NCI-H2227 (cell line): ENCODE results near the gene OLFM1.

Source experiments
- DNase-seq: peaks from one replicate; lab custom pipeline; 2025; ENCODE audit not compliant: unreplicated experiment; lab: John Stamatoyannopoulos, UW

The OLFM1 gene

GRCh38 chr9:135167849-135168655 is 80.6 kb downstream of the OLFM1 start:
- DNase-seq, result no peak

- no peak for DNase-seq
These were observed 82.3 kb downstream of the OLFM1 start for GRCh38 chr9:135169709-135170226.

DNA sequence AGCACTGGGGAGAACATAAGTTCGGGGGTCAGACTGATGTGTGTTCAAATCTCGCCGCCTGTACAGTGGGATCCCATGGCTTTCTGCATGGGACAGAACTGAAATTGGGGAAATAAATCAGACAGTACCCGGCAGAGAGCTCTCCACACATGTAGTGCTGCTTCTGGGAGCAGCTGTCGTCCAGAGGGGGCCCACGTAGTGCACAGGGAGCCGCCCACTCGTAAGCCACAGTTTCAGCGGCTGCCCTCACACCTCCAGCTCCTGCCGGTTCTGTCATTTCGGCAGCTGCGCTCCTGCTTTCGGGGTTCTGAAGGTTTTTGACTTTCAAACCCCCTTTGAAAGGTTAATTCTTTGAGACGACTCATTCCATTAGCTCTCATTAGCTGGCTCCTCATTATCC is 83.1 kb downstream of the OLFM1 start:
- no peak for DNase-seq
